Measurements from ENCODE around the gene SFT2D1.

SFT2D1 gene

GRCh38 chr6:166285233-166285632, 57.1 kb downstream of the SFT2D1 start:
- FAIRE-seq (no peak), DNase-seq (ENCODE audit: extremely low spot score, insufficient read length, low read depth) (no peak)

GRCh38 chr6:166284640-166285039, 57.7 kb downstream of the SFT2D1 start:
- no peak for DNase-seq (ENCODE audit: extremely low spot score, insufficient read length, low read depth)
- no peak for FAIRE-seq

GRCh38 chr6:166282394-166283032, 59.8 kb downstream of the SFT2D1 start:
- DNase-seq (ENCODE audit: extremely low spot score, insufficient read length, low read depth) (no peak), FAIRE-seq (no peak)

- FAIRE-seq, result no peak
- DNase-seq (ENCODE audit: extremely low spot score, insufficient read length, low read depth), result no peak
These were observed 61.2 kb downstream of the SFT2D1 start for GRCh38 chr6:166281104-166281503.

GRCh38 chr6:166279393-166279679, 63.0 kb downstream of the SFT2D1 start:
- DNase-seq (ENCODE audit: extremely low spot score, insufficient read length, low read depth) (no peak), FAIRE-seq (no peak)

- FAIRE-seq (peak; percentile 63), DNase-seq (ENCODE audit: extremely low spot score, insufficient read length, low read depth) (no peak)
These were observed 63.6 kb downstream of the SFT2D1 start for GRCh38 chr6:166278579-166279392.

- DNase-seq (ENCODE audit: extremely low spot score, insufficient read length, low read depth) (no peak), FAIRE-seq (no peak)
These were observed 64.3 kb downstream of the SFT2D1 start for GRCh38 chr6:166277892-166278578.

GRCh38 chr6:166277018-166277417, 65.3 kb downstream of the SFT2D1 start:
- DNase-seq (ENCODE audit: extremely low spot score, insufficient read length, low read depth) (no peak), FAIRE-seq (no peak)

- FAIRE-seq (peak; percentile 87), DNase-seq (ENCODE audit: extremely low spot score, insufficient read length, low read depth) (peak; percentile 55)
These were observed 66.6 kb downstream of the SFT2D1 start for GRCh38 chr6:166275714-166276166.

GRCh38 chr6:166274739-166275370, 67.5 kb downstream of the SFT2D1 start:
- FAIRE-seq, result no peak
- DNase-seq (ENCODE audit: extremely low spot score, insufficient read length, low read depth), result no peak

- FAIRE-seq, result no peak
- no peak for DNase-seq (ENCODE audit: extremely low spot score, insufficient read length, low read depth)
These were observed 68.2 kb downstream of the SFT2D1 start for GRCh38 chr6:166274163-166274562.

GRCh38 chr6:166271376-166271765, 71.0 kb downstream of the SFT2D1 start:
- DNase-seq (ENCODE audit: extremely low spot score, insufficient read length, low read depth), result no peak
- no peak for FAIRE-seq

- no peak for DNase-seq (ENCODE audit: extremely low spot score, insufficient read length, low read depth)
- FAIRE-seq, result no peak
These were observed 71.5 kb downstream of the SFT2D1 start for GRCh38 chr6:166270706-166271375.

All from GM18507 (cell line).